Coronary artery (tissue), 2 donors: ENCODE measurements around the gene ZNF827.

ENCODE experiments used
- DNase-seq: peaks from one replicate; pipeline ENCODE4 v3.0.0-alpha.2; 2017; ENCODE audit warnings: low spot score
- H3K27ac ChIP-seq, 2 donors: fragments of 200-600 bp; sonication (generic); one replicate each; pipeline ENCODE4 v1.5.1; 2016 to 2019
- H3K4me3 ChIP-seq: fragments of 200-600 bp; sonication (generic); 2 replicates; pipeline ENCODE4 v1.5.1; 2016; ENCODE audit warnings: mild to moderate bottlenecking, moderate library complexity
- TF ChIP-seq, protein P1 (sequence below): fragments of 200-600 bp; sonication (generic); IDR thresholded peaks from one replicate; pipeline ENCODE4 v1.5.1; 2019; ENCODE audit warnings: antibody characterized with exemption

Gene ZNF827

DNA sequence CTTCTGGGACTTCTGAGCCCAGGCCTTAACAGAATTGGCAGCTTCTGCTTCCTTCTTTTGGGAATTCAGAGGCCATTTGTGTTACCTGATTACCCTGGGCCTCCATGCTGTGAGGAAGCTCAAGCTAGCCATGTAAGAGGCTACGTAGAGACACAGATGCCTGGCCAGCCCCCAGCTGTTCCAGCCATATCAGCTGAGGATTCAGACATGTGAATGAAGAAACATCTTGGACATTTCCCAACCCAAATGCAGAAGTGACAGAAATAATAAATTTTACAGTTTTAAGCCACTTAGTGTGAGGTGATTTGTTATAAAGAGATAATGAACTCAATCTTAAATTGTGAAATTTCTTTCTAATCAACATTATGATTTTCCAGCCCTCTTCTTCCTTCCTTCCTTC is 18.7 kb upstream of the ZNF827 start:
- H3K27ac ChIP-seq, result no peak overlapping the region

GRCh38 chr4:145956288-145956890 is 17.8 kb upstream of the ZNF827 start:
- no peak for DNase-seq
- no peak overlapping the region for H3K4me3 ChIP-seq
- TF ChIP-seq, protein P1, sequence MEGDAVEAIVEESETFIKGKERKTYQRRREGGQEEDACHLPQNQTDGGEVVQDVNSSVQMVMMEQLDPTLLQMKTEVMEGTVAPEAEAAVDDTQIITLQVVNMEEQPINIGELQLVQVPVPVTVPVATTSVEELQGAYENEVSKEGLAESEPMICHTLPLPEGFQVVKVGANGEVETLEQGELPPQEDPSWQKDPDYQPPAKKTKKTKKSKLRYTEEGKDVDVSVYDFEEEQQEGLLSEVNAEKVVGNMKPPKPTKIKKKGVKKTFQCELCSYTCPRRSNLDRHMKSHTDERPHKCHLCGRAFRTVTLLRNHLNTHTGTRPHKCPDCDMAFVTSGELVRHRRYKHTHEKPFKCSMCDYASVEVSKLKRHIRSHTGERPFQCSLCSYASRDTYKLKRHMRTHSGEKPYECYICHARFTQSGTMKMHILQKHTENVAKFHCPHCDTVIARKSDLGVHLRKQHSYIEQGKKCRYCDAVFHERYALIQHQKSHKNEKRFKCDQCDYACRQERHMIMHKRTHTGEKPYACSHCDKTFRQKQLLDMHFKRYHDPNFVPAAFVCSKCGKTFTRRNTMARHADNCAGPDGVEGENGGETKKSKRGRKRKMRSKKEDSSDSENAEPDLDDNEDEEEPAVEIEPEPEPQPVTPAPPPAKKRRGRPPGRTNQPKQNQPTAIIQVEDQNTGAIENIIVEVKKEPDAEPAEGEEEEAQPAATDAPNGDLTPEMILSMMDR, result peak; percentile 58
- H3K27ac ChIP-seq, result no peak overlapping the region

More for the DNA sequence above, 18.7 kb upstream of the ZNF827 start:
- DNase-seq, result no peak
- no peak overlapping the region for H3K4me3 ChIP-seq
- TF ChIP-seq, protein P1, result no peak

GRCh38 chr4:145954924-145955339 is 16.3 kb upstream of the ZNF827 start:
- H3K4me3 ChIP-seq, result no peak overlapping the region
- TF ChIP-seq, protein P1, result no peak
- DNase-seq, result no peak
- no peak overlapping the region for H3K27ac ChIP-seq

DNA sequence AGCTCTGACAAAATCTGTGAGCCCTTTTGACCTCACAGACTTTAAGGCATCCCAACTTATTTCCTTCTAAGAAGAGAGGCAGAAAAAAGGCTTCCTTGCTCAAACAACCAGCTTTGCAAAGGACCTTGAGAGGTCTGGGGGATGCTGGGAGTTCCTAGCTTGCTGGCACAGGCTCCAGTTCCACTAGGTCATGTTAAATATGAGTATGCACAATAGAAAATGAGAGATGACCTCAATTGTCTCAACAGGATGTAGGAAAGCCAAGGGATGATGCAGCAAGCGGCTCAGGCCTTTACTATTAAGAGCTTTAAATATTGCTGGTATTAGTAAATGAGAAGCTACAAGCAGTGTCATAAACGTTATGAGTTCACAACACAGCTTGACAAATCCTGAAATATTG is 13.3 kb upstream of the ZNF827 start:
- DNase-seq, result no peak
- Histone ChIP-seq H3K27ac (no peak overlapping the region), H3K4me3 (no peak overlapping the region)
- TF ChIP-seq, protein P1, result no peak

- Histone ChIP-seq H3K4me3 (no peak overlapping the region), H3K27ac (no peak overlapping the region)
- DNase-seq, result no peak
- TF ChIP-seq, protein P1, result no peak
These were observed 7.0 kb upstream of the ZNF827 start for GRCh38 chr4:145945431-145946155.

- TF ChIP-seq, protein P1, result no peak
- Histone ChIP-seq H3K27ac (no peak overlapping the region), H3K4me3 (no peak overlapping the region)
- DNase-seq, result no peak
These were observed 6.3 kb upstream of the ZNF827 start for GRCh38 chr4:145944886-145945285.

DNA sequence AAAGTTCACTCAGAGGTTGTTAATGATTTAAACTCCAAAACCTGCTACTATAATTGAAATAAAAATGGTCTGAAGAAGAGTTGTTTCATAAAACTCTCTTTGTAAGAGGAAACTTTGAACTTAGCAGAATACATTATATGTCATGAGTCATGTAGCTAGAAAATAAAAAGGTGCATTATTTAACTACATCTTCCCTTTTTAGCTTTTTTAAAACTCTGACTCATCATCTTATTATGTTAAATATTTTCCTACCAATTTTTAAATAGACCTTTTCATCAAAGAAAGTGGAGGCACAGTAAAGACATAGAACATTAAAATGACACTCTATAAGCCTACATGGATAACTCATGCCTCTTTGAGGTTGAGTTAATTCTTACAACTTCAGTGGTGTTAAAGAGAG is 1.2 kb upstream of the ZNF827 start:
- H3K27ac ChIP-seq, result no peak overlapping the region
- TF ChIP-seq, protein P1, result no peak
- no peak overlapping the region for H3K4me3 ChIP-seq
- DNase-seq, result no peak
